T-helper 2 cell treated with Interferon-gamma antibody and Interleukin-4, amounts not matched to agents 100 ng/mL and 5 ng/mL, for 36 hours (primary cell): ENCODE data around the gene PRAMEF14. TPM values are rescaled to one million over a fixed set of nuclear protein-coding genes. Genes with fewer than 3 reads are reported as not detected.

ENCODE experiments used
- total RNA-seq: library from RNA; stranded (reverse); gene quantifications from 2 replicates; pipeline ENCODE4 v1.2.3, GENCODE V29; 2022

PRAMEF14 gene
- total RNA-seq, 1 donor from 2014 or later: not detected

Other genes starting within 250 kb of the PRAMEF14 start
- not detected in 2 replicates for gene HNRNPCL2, start 230.3 kb downstream of the PRAMEF14 start, total RNA-seq
- gene PRAMEF26, start 191.1 kb downstream of the PRAMEF14 start, total RNA-seq: not detected in 2 replicates
- not detected in 2 replicates for gene HNRNPCL4, start 181.5 kb downstream of the PRAMEF14 start, total RNA-seq
- not detected in 2 replicates for gene PRAMEF9, start 175.3 kb downstream of the PRAMEF14 start, total RNA-seq
- gene PRAMEF13, start 145.7 kb downstream of the PRAMEF14 start, total RNA-seq: not detected in 2 replicates
- gene PRAMEF18, start 121.0 kb downstream of the PRAMEF14 start, total RNA-seq: not detected in 2 replicates
- gene PRAMEF5, start 92.9 kb downstream of the PRAMEF14 start, total RNA-seq: not detected in 2 replicates
- gene PRAMEF8, start 62.0 kb downstream of the PRAMEF14 start, total RNA-seq: not detected in 2 replicates
- not detected in 2 replicates for gene PRAMEF33, start 43.6 kb downstream of the PRAMEF14 start, total RNA-seq
- not detected in 2 replicates for gene PRAMEF15, start 31.6 kb downstream of the PRAMEF14 start, total RNA-seq
- gene PRAMEF19, start 24.8 kb upstream of the PRAMEF14 start, total RNA-seq: not detected in 2 replicates
- not detected in 2 replicates for gene PRAMEF17, start 42.5 kb upstream of the PRAMEF14 start, total RNA-seq
- gene PRAMEF20, start 63.3 kb upstream of the PRAMEF14 start, total RNA-seq: not detected in 2 replicates
- gene LRRC38, start 166.9 kb upstream of the PRAMEF14 start, total RNA-seq: not detected in 2 replicates
- not detected in 2 replicates for gene PDPN, start 236.7 kb upstream of the PRAMEF14 start, total RNA-seq